Measurements from ENCODE around the gene CENPX.

Gene CENPX

DNA sequence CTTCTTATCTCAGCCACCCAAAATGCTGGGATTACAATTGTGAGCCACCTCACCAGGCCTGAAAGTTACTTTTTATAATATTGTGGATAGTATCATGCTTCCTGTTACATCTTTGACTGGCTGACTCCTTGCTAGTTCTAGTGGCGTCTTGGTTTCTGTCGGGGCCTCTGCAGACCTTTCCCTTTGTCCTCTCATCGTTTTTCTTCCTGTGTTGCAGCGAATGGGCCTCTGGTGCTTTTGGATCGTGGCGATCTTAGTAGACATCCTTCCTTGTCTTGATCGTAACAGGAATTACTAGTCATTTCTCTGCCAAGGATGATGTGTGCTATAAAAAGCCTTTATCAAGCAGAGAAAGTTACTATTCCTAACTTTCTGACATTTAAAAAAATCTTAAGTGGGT lies 24.5 kb downstream of the CENPX start:
- no peaks in the 10 kb centered on the region for H3K27me3 ChIP-seq (replicated peaks in 2 of 5; ENCODE audit: control insufficient read depth in 4 of 5, insufficient read depth in 5 of 5, low read length in 4 of 5)
- no peak overlapping the region for H3K27ac ChIP-seq (ENCODE audit: insufficient read depth in 1 of 2, low read depth in 1 of 2, low read length in 2 of 2, poor library complexity in 1 of 2, severe bottlenecking in 2 of 2)
- H3K9me3 ChIP-seq (ENCODE audit: control extremely low read depth in 1 of 5, control insufficient read depth in 4 of 5, insufficient read depth in 2 of 5, low read depth in 1 of 5, low read length in 4 of 5), result no peaks in the 10 kb centered on the region
- ChIA-PET POLR2A (interaction anchor here (0.6 kb wide), 1 partner anchor 921 kb away, joined by 5 read pairs; no protein-coding TSS in a partner anchor), CTCF (no interaction called here)
- no peak overlapping the region for H3K4me3 ChIP-seq (ENCODE audit: control insufficient read depth in 1 of 7, extremely low read depth in 1 of 7, insufficient read depth in 4 of 7, low read depth in 2 of 7, low read length in 6 of 7)
- no peak for DNase-seq
- H3K4me1 ChIP-seq (ENCODE audit: control extremely low read depth in 1 of 4, control insufficient read depth in 4 of 4, insufficient read depth in 4 of 4, low read length in 3 of 4), result no peaks in the 10 kb centered on the region
- WGBS (ENCODE audit: insufficient coverage), result 98% methylated on average over 5 of the region's 7 CpGs
- H3K36me3 ChIP-seq (ENCODE audit: control insufficient read depth in 4 of 4, insufficient read depth in 4 of 4, low read length in 3 of 4), result peaks cover 0 to 14% (median 3%) of the 10 kb centered on the region in 4 experiments

DNA sequence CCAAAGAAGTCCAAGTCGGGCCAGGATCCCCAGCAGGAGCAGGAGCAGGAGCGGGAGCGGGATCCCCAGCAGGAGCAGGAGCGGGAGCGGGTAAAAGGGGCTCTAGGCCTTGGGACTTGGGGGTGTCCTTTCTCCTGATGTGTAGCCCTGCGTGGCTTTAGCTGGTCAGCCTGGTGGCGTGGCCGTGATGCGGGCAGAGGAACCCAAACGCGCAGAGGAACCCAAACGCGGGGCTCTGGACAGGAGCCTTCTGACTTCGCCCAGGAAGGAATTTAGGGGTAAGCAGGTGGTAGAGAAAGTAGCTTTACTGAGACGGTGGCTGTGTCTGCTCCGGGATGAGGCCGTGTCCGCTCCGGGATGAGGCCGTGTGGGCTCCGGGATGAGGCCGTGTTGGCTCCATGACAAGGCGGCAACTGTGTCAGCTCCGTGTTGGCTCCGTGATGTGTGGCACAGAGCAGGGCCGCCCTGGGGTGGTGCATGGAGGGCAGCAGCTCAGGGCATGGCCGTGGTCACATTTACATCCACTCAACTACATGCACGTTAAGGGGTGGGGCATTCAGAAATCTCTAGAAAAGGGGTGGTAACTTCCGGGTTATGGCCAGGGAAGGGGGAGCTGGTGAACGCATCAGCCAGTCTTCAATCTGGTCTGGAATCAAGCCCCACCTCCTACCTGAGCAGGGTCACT lies 25.8 kb downstream of the CENPX start:
- CTCF ChIA-PET, result interaction anchor here (0.9 to 2.0 kb wide), 3 partner anchors 37 to 42 kb away, joined by 3 to 7 read pairs (median 4); partner anchors contain the start of gene DCXR
- Histone ChIP-seq H3K27me3 (replicated peaks in 2 of 5; ENCODE audit: control insufficient read depth in 4 of 5, insufficient read depth in 5 of 5, low read length in 4 of 5) (no peaks in the 10 kb centered on the region), H3K36me3 (ENCODE audit: control insufficient read depth in 4 of 4, insufficient read depth in 4 of 4, low read length in 3 of 4) (peaks cover 0 to 14% (median 3%) of the 10 kb centered on the region in 4 experiments), H3K9me3 (ENCODE audit: control extremely low read depth in 1 of 5, control insufficient read depth in 4 of 5, insufficient read depth in 2 of 5, low read depth in 1 of 5, low read length in 4 of 5) (no peaks in the 10 kb centered on the region), H3K27ac (ENCODE audit: insufficient read depth in 1 of 2, low read depth in 1 of 2, low read length in 2 of 2, poor library complexity in 1 of 2, severe bottlenecking in 2 of 2) (no peak overlapping the region), H3K4me1 (ENCODE audit: control extremely low read depth in 1 of 4, control insufficient read depth in 4 of 4, insufficient read depth in 4 of 4, low read length in 3 of 4) (peaks cover 0 to 1% (median 0%) of the 10 kb centered on the region in 4 experiments), H3K4me3 (ENCODE audit: control insufficient read depth in 1 of 7, extremely low read depth in 1 of 7, insufficient read depth in 4 of 7, low read depth in 2 of 7, low read length in 6 of 7) (no peak overlapping the region)
- WGBS (ENCODE audit: insufficient coverage), result 95% methylated on average over 28 of the region's 30 CpGs
- DNase-seq, result no peak
- POLR2A ChIA-PET, result interaction anchor here (0.6 kb wide), 1 partner anchor 12 kb away, joined by 3 read pairs; no protein-coding TSS in a partner anchor

DNA sequence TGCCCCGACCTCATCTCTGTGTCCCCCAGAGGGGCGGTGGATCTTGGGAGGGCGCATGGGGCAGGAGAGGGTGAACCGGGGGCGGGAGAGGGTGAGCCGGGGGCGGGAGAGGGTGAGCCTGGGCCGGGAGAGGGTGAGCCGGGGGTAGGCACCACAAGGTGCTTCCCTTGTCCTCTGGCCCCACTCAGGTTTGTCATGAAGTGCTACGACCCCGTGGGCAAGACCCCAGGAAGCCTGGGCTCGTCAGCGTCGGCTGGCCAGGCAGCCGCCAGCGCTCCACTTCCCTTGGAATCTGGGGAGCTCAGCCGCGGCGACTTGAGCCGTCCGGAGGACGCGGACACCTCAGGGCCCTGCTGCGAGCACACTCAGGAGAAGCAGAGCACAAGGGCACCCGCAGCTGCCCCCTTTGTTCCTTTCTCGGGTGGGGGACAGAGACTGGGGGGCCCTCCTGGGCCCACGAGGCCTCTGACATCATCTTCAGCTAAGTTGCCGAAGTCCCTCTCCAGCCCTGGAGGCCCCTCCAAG lies 26.4 kb downstream of the CENPX start:
- DNase-seq, result no peak
- H3K4me1 ChIP-seq (ENCODE audit: control extremely low read depth in 1 of 4, control insufficient read depth in 4 of 4, insufficient read depth in 4 of 4, low read length in 3 of 4), result peaks cover 0 to 2% (median 0%) of the 10 kb centered on the region in 4 experiments
- H3K27me3 ChIP-seq (replicated peaks in 2 of 5; ENCODE audit: control insufficient read depth in 4 of 5, insufficient read depth in 5 of 5, low read length in 4 of 5), result no peaks in the 10 kb centered on the region
- no peaks in the 10 kb centered on the region for H3K9me3 ChIP-seq (ENCODE audit: control extremely low read depth in 1 of 5, control insufficient read depth in 4 of 5, insufficient read depth in 2 of 5, low read depth in 1 of 5, low read length in 4 of 5)
- CTCF ChIA-PET, result interaction anchor here (0.9 to 2.0 kb wide), 3 partner anchors 37 to 41 kb away, joined by 3 to 7 read pairs (median 6); partner anchors contain the start of gene DCXR
- no peak overlapping the region for H3K27ac ChIP-seq (ENCODE audit: insufficient read depth in 1 of 2, low read depth in 1 of 2, low read length in 2 of 2, poor library complexity in 1 of 2, severe bottlenecking in 2 of 2)
- no peak overlapping the region for H3K4me3 ChIP-seq (ENCODE audit: control insufficient read depth in 1 of 7, extremely low read depth in 1 of 7, insufficient read depth in 4 of 7, low read depth in 2 of 7, low read length in 6 of 7)
- POLR2A ChIA-PET, result no interaction called here
- H3K36me3 ChIP-seq (ENCODE audit: control insufficient read depth in 4 of 4, insufficient read depth in 4 of 4, low read length in 3 of 4), result peaks cover 0 to 14% (median 3%) of the 10 kb centered on the region in 4 experiments
- 95% methylated on average over 25 of the region's 28 CpGs for WGBS (ENCODE audit: insufficient coverage)

DNA sequence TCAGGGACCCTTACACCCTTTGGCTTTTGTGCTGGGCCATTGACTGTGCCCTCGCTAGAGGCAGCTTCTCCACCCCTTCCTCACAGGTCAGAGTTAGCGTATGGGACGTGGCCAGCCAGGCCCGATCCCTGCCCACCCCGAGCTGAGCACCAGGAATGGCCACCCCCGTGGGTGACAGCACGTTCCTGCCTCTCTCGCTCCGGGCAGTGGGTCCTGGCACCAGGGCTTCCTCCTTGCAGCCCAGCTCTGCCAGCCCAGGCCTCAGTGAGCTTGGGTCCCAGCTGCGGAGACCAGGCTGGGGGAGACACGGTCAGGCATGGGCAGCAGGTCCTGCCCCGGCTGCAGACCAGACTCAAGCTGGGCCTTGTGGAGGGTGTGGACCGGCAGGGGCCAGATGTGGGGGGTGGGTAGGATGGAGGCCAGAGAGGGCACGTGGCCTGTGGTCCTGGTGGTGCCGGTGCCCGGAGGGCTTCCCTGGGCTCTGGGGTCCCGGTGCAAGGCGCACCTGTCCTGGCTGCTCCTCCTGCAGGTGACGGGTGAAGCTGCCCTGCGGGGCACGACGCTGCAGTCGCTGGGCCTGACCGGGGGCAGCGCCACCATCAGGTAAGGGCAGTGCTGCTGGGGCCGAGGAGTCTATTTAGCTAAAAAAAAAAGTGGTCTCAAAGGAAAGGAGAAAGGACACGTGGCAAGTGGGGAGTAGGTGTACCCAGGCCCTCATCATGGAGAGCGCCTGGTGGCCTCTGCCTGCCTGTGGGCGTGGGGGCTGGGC lies 27.0 kb downstream of the CENPX start:
- H3K27me3 ChIP-seq (replicated peaks in 2 of 5; ENCODE audit: control insufficient read depth in 4 of 5, insufficient read depth in 5 of 5, low read length in 4 of 5), result no peaks in the 10 kb centered on the region
- peaks cover 0 to 4% (median 0%) of the 10 kb centered on the region in 5 experiments for H3K9me3 ChIP-seq (ENCODE audit: control extremely low read depth in 1 of 5, control insufficient read depth in 4 of 5, insufficient read depth in 2 of 5, low read depth in 1 of 5, low read length in 4 of 5)
- no peak overlapping the region for H3K27ac ChIP-seq (ENCODE audit: insufficient read depth in 1 of 2, low read depth in 1 of 2, low read length in 2 of 2, poor library complexity in 1 of 2, severe bottlenecking in 2 of 2)
- H3K36me3 ChIP-seq (ENCODE audit: control insufficient read depth in 4 of 4, insufficient read depth in 4 of 4, low read length in 3 of 4), result peaks cover 0 to 17% (median 3%) of the 10 kb centered on the region in 4 experiments
- DNase-seq, result no peak
- ChIA-PET CTCF (interaction anchor here (0.9 to 2.0 kb wide), 3 partner anchors 36 to 41 kb away, joined by 3 to 7 read pairs (median 6); no protein-coding TSS in a partner anchor), POLR2A (no interaction called here)
- peaks cover 0 to 2% (median 0%) of the 10 kb centered on the region in 4 experiments for H3K4me1 ChIP-seq (ENCODE audit: control extremely low read depth in 1 of 4, control insufficient read depth in 4 of 4, insufficient read depth in 4 of 4, low read length in 3 of 4)
- WGBS (ENCODE audit: insufficient coverage), result 96% methylated on average over 26 of the region's 29 CpGs
- H3K4me3 ChIP-seq (ENCODE audit: control insufficient read depth in 1 of 7, extremely low read depth in 1 of 7, insufficient read depth in 4 of 7, low read depth in 2 of 7, low read length in 6 of 7), result no peak overlapping the region

DNA sequence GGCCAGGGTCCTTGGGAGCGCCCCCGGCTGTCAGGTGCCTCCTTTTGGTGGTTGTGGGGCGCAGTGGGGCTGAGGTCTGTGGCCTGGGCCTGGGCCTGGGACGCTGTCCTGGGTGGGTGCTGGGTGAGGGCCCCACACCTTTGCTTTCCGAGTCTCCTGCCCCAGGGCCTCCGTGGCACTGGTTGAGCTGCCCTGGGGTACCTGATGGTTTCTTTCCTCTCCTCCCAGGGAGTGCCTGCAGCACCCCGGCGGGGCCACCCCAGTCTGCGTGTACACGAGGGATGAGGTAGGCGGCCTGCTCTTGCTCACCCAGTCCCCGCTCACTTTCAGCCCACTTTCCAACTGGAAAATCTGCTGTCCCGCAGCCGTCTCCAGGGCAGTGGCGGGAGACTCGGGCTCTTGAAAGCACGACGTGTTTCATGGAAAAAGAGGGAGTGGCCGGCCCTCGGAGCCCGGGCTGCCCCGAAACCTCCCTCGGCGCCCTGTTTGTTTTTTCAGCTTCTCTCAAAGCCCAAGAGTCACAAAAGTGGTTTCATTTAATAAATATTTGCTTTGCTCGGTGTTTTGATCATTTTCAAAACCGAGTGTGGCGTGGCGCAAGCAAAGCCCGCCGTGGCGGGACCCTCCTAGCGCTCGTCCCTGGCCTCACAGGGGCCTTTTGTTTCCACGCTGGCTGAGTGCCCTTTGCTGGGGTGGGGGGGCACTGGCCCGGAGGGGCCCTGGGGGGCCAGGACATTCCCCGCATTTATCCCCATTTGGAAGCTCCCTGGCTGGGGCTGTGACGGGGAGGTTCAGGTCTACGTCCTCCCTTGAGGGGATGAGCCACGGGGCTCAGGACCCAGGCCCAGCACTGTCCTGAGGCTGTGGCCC lies 27.9 kb downstream of the CENPX start:
- Histone ChIP-seq H3K4me1 (ENCODE audit: control extremely low read depth in 1 of 4, control insufficient read depth in 4 of 4, insufficient read depth in 4 of 4, low read length in 3 of 4) (peaks cover 0 to 2% (median 0%) of the 10 kb centered on the region in 4 experiments), H3K9me3 (ENCODE audit: control extremely low read depth in 1 of 5, control insufficient read depth in 4 of 5, insufficient read depth in 2 of 5, low read depth in 1 of 5, low read length in 4 of 5) (peaks cover 0 to 4% (median 0%) of the 10 kb centered on the region in 5 experiments), H3K36me3 (ENCODE audit: control insufficient read depth in 4 of 4, insufficient read depth in 4 of 4, low read length in 3 of 4) (peaks cover 0 to 25% (median 4%) of the 10 kb centered on the region in 4 experiments), H3K27ac (ENCODE audit: insufficient read depth in 1 of 2, low read depth in 1 of 2, low read length in 2 of 2, poor library complexity in 1 of 2, severe bottlenecking in 2 of 2) (no peak overlapping the region), H3K4me3 (ENCODE audit: control insufficient read depth in 1 of 7, extremely low read depth in 1 of 7, insufficient read depth in 4 of 7, low read depth in 2 of 7, low read length in 6 of 7) (no peak overlapping the region), H3K27me3 (replicated peaks in 2 of 5; ENCODE audit: control insufficient read depth in 4 of 5, insufficient read depth in 5 of 5, low read length in 4 of 5) (no peaks in the 10 kb centered on the region)
- DNase-seq, result no peak
- ChIA-PET POLR2A (no interaction called here), CTCF (interaction anchor here (0.9 to 1.9 kb wide), 2 partner anchors 35 to 40 kb away, joined by 3 to 6 read pairs; no protein-coding TSS in a partner anchor)
- WGBS (ENCODE audit: insufficient coverage), result 98% methylated on average over 24 of the region's 39 CpGs

GRCh38 chr17:81993729-81994592 lies 28.7 kb downstream of the CENPX start:
- Histone ChIP-seq H3K9me3 (ENCODE audit: control extremely low read depth in 1 of 5, control insufficient read depth in 4 of 5, insufficient read depth in 2 of 5, low read depth in 1 of 5, low read length in 4 of 5) (peaks cover 0 to 4% (median 0%) of the 10 kb centered on the region in 5 experiments), H3K4me1 (ENCODE audit: control extremely low read depth in 1 of 4, control insufficient read depth in 4 of 4, insufficient read depth in 4 of 4, low read length in 3 of 4) (peaks cover 0 to 2% (median 0%) of the 10 kb centered on the region in 4 experiments), H3K36me3 (ENCODE audit: control insufficient read depth in 4 of 4, insufficient read depth in 4 of 4, low read length in 3 of 4) (peaks cover 0 to 25% (median 5%) of the 10 kb centered on the region in 4 experiments), H3K27ac (ENCODE audit: insufficient read depth in 1 of 2, low read depth in 1 of 2, low read length in 2 of 2, poor library complexity in 1 of 2, severe bottlenecking in 2 of 2) (no peak overlapping the region), H3K27me3 (replicated peaks in 2 of 5; ENCODE audit: control insufficient read depth in 4 of 5, insufficient read depth in 5 of 5, low read length in 4 of 5) (no peaks in the 10 kb centered on the region), H3K4me3 (ENCODE audit: control insufficient read depth in 1 of 7, extremely low read depth in 1 of 7, insufficient read depth in 4 of 7, low read depth in 2 of 7, low read length in 6 of 7) (no peak overlapping the region)
- no peak for DNase-seq
- ChIA-PET POLR2A (no interaction called here), CTCF (no interaction called here)
- WGBS (ENCODE audit: insufficient coverage), result 98% methylated on average over 35 of the region's 37 CpGs
